Measurements from ENCODE around the gene CFD.

DNA sequence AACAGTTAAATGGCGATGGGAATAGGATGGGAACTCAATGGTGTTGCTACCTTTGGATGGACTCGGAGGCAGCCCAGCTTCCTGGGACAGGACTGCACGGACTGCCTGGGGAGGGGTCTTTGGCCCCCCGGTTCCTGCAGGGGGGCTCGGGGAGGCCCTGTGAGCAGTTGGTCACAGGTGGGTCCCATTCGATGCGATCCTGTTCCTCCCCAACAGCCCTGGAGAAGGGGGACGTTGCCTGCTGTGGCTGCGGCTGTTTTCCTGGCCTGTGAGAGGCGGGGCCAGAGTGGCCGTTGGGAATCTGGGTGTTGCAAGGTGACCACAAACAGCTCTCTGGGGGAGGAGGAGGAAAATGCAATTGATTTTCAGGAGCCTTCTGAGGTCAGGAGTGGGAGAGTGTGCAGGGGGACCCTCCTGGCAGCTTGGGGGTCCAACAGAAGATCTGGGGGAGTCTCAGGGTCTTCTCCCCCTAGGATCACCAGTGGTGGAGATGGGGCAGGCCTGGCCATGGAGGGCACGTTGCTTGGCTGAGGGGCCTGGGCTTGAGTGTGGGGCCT lies 35.8 kb upstream of the CFD start:
- TF ChIP-seq POLR2A (IDR thresholded peaks at IDR 0.05) = no peak
- TF ChIP-seq, protein P1, sequence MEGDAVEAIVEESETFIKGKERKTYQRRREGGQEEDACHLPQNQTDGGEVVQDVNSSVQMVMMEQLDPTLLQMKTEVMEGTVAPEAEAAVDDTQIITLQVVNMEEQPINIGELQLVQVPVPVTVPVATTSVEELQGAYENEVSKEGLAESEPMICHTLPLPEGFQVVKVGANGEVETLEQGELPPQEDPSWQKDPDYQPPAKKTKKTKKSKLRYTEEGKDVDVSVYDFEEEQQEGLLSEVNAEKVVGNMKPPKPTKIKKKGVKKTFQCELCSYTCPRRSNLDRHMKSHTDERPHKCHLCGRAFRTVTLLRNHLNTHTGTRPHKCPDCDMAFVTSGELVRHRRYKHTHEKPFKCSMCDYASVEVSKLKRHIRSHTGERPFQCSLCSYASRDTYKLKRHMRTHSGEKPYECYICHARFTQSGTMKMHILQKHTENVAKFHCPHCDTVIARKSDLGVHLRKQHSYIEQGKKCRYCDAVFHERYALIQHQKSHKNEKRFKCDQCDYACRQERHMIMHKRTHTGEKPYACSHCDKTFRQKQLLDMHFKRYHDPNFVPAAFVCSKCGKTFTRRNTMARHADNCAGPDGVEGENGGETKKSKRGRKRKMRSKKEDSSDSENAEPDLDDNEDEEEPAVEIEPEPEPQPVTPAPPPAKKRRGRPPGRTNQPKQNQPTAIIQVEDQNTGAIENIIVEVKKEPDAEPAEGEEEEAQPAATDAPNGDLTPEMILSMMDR (IDR thresholded peaks at IDR 0.05) = no peak

Data from esophagus squamous epithelium (tissue), 4 donors.